Vagina (tissue), 2 donors: ENCODE results near the gene DBNDD2. TPM values are rescaled to one million over a fixed set of nuclear protein-coding genes. Genes with fewer than 3 reads are reported as not detected.

Source experiments
- DNase-seq, 2 donors: peaks; one replicate each; pipeline ENCODE4 v3.0.0-alpha.2; 2017; ENCODE audit errors: extremely low spot score in 2 of 2
- H3K27ac ChIP-seq: fragments of 200-600 bp; sonication (generic); one replicate; pipeline ENCODE4 v1.5.1; 2019
- H3K27me3 ChIP-seq: fragments of 200-600 bp; sonication (generic); one replicate; pipeline ENCODE4 v1.5.1; 2019
- H3K36me3 ChIP-seq, 2 donors: fragments of 200-600 bp; sonication (generic); one replicate each; pipeline ENCODE4 v1.5.1; 2017 to 2019
- H3K4me1 ChIP-seq: fragments of 200-600 bp; sonication (generic); one replicate; pipeline ENCODE4 v1.5.1; 2019
- H3K4me3 ChIP-seq, 2 donors: fragments of 200-600 bp; sonication (generic); 1 replicate in 1 of 2; 2 replicates in 1 of 2; pipeline ENCODE4 v1.5.1; 2016 to 2019
- H3K9me3 ChIP-seq: fragments of 200-600 bp; sonication (generic); one replicate; pipeline ENCODE4 v1.5.1; 2019
- CTCF ChIP-seq, 3 experiments: fragments of 450-650 bp in 2 of 3; fragments of 200-600 bp in 1 of 3; sonication (generic) in 1 of 3; IDR thresholded peaks; one replicate each; pipeline ENCODE4 v1.5.1; 2017 to 2019; ENCODE audit warnings: antibody characterized with exemption in 3 of 3, mild to moderate bottlenecking in 2 of 3, moderate library complexity in 2 of 3
- POLR2A ChIP-seq, 2 donors: fragments of 450-650 bp; IDR thresholded peaks; one replicate each; pipeline ENCODE4 v1.6.1; 2017; ENCODE audit warnings: antibody characterized with exemption in 2 of 2, mild to moderate bottlenecking in 2 of 2, moderate library complexity in 2 of 2
- POLR2AphosphoS5 ChIP-seq, 2 donors: sonication (generic); formaldehyde crosslinking; IDR thresholded peaks; one replicate each; pipeline ENCODE4 v1.9.0; 2017; ENCODE audit warnings: antibody characterized with exemption in 2 of 2, mild to moderate bottlenecking in 2 of 2, low read depth in 1 of 2; ENCODE audit not compliant: insufficient read depth in 1 of 2
- intact Hi-C: fragments of 100-400 bp; cut with DNase I; formaldehyde crosslinking; loops from one replicate; pipeline ENCODE4 v1.15.1; 2023
- total RNA-seq: library from RNA; depleted of rRNA; stranded (reverse); fragments of >200 nt; gene quantifications from one replicate; pipeline ENCODE4 v1.2.3, GENCODE V29; 2016

DBNDD2 gene
- total RNA-seq, 1 donor from 2014 or later = 57.0 TPM

- Histone ChIP-seq H3K4me3 (no peak overlapping the region), H3K4me1 (peaks cover 16% of the 10 kb centered on the region), H3K27ac (no peak overlapping the region), H3K27me3 (no peaks in the 10 kb centered on the region), H3K9me3 (no peaks in the 10 kb centered on the region), H3K36me3 (no peaks in the 10 kb centered on the region)
- intact Hi-C loops = no loop called here
- TF ChIP-seq CTCF (IDR thresholded peaks at IDR 0.05) (no peak), POLR2AphosphoS5 (IDR thresholded peaks at IDR 0.05; ENCODE audit: insufficient read depth in 1 of 2, low read depth in 1 of 2) (no peak), POLR2A (IDR thresholded peaks at IDR 0.05) (no peak)
- no peak for DNase-seq
These were observed 5.1 kb upstream of the DBNDD2 start for GRCh38 chr20:45402946-45403345.

GRCh38 chr20:45404438-45404837 lies 3.7 kb upstream of the DBNDD2 start:
- H3K27me3 ChIP-seq = no peaks in the 10 kb centered on the region
- no peaks in the 10 kb centered on the region for H3K36me3 ChIP-seq
- peaks cover 26% of the 10 kb centered on the region for H3K4me1 ChIP-seq
- no peak for DNase-seq
- intact Hi-C loops = no loop called here
- no peaks in the 10 kb centered on the region for H3K9me3 ChIP-seq
- no peak for TF ChIP-seq POLR2A (IDR thresholded peaks at IDR 0.05)
- TF ChIP-seq CTCF (IDR thresholded peaks at IDR 0.05) = no peak
- TF ChIP-seq POLR2AphosphoS5 (IDR thresholded peaks at IDR 0.05; ENCODE audit: insufficient read depth in 1 of 2, low read depth in 1 of 2) = no peak
- H3K4me3 ChIP-seq = no peak overlapping the region
- H3K27ac ChIP-seq = no peak overlapping the region

- TF ChIP-seq POLR2AphosphoS5 (IDR thresholded peaks at IDR 0.05; ENCODE audit: insufficient read depth in 1 of 2, low read depth in 1 of 2) (no peak), POLR2A (IDR thresholded peaks at IDR 0.05) (no peak), CTCF (IDR thresholded peaks at IDR 0.05) (no peak)
- no peak for DNase-seq
- Histone ChIP-seq H3K36me3 (peaks cover 0 to 11% of the 10 kb centered on the region in 2 donors), H3K27ac (peak overlapping the region; percentile 83), H3K4me1 (peaks cover 26% of the 10 kb centered on the region), H3K27me3 (no peaks in the 10 kb centered on the region), H3K9me3 (no peaks in the 10 kb centered on the region), H3K4me3 (peak overlapping the region; percentile 67 to 85)
- intact Hi-C loops = no loop called here
These were observed 2.4 kb upstream of the DBNDD2 start for GRCh38 chr20:45405571-45406259.

- H3K4me1 ChIP-seq = peaks cover 26% of the 10 kb centered on the region
- H3K27me3 ChIP-seq = no peaks in the 10 kb centered on the region
- peak in 1 of 2 donors; percentile 28 for TF ChIP-seq POLR2A (IDR thresholded peaks at IDR 0.05)
- TF ChIP-seq POLR2AphosphoS5 (IDR thresholded peaks at IDR 0.05; ENCODE audit: insufficient read depth in 1 of 2, low read depth in 1 of 2) = peak in 1 of 2 donors; percentile 56
- TF ChIP-seq CTCF (IDR thresholded peaks at IDR 0.05) = no peak
- peaks cover 0 to 12% of the 10 kb centered on the region in 2 donors for H3K36me3 ChIP-seq
- H3K27ac ChIP-seq = peak overlapping the region; percentile 83
- DNase-seq = no peak
- intact Hi-C loops = no loop called here
- no peaks in the 10 kb centered on the region for H3K9me3 ChIP-seq
- H3K4me3 ChIP-seq = peak overlapping the region; percentile 67 to 85
These were observed 1.6 kb upstream of the DBNDD2 start for GRCh38 chr20:45406260-45407066.
